ENCODE measurements around the gene WDR73.

The WDR73 gene

GRCh38 chr15:84590406-84590805 is 63.7 kb downstream of the WDR73 start:
- no peaks in the 10 kb centered on the region for H3K27me3 ChIP-seq (ENCODE audit: insufficient read depth, low read length)
- no peaks in the 10 kb centered on the region for H4K20me1 ChIP-seq (ENCODE audit: insufficient read depth, low read length)
- no peaks in the 10 kb centered on the region for H3K79me2 ChIP-seq (ENCODE audit: insufficient read depth, low read length)
- no peaks in the 10 kb centered on the region; the same call in 1 of the 2 replicates for H3K36me3 ChIP-seq (ENCODE audit: insufficient read depth, low read length)
- H3K4me3 ChIP-seq (ENCODE audit: low read depth, low read length, poor library complexity, severe bottlenecking), result no peak overlapping the region
- TF ChIP-seq EZH2 (IDR thresholded peaks at IDR 0.05; ENCODE audit: borderline replicate concordance, low read length), result no peak
- no peak for TF ChIP-seq CTCF (IDR thresholded peaks at IDR 0.05; ENCODE audit: low read length)
- H3K27ac ChIP-seq (ENCODE audit: low read depth, low read length, poor library complexity, severe bottlenecking), result no peak overlapping the region
- peaks cover 4% of the 10 kb centered on the region for H3K4me1 ChIP-seq (ENCODE audit: insufficient read depth, low read length, severe bottlenecking)
- no peaks in the 10 kb centered on the region for H3F3A ChIP-seq (ENCODE audit: insufficient read depth, low read length)
- H3K9me2 ChIP-seq (ENCODE audit: low read depth, low read length), result no peaks in the 10 kb centered on the region
- no peak overlapping the region for H3K9ac ChIP-seq (ENCODE audit: low read length)
- no peaks in the 10 kb centered on the region for H3K9me3 ChIP-seq (ENCODE audit: low read length)
- H2AFZ ChIP-seq (ENCODE audit: low read length), result no peak overlapping the region
- no peak overlapping the region for H3K4me2 ChIP-seq (ENCODE audit: low read length)

Data from OCI-LY1 (cell line).